Kidney (tissue), 14 donors: ENCODE data around the gene HIF3A. TPM values are rescaled to one million over a fixed set of nuclear protein-coding genes. Genes with fewer than 3 reads are reported as not detected.
A peak's percentile ranks its signal among the peaks of the same experiment; 100 is the strongest.

Experiments used
- DNase-seq, 5 donors: peaks; one replicate each; pipeline ENCODE4 v3.0.0-alpha.2; 2013 to 2020
- FAIRE-seq: peaks from 2 replicates; lab custom pipeline; 2012; peaks lifted over from hg19 to GRCh38; lab: Jason Lieb, UNC
- H3K27ac ChIP-seq, 2 donors: one replicate each; pipeline ENCODE4 v1.7.0; 2013; ENCODE audit warnings: low read depth in 2 of 2, low read length in 2 of 2, inconsistent platforms in 1 of 2
- H3K27me3 ChIP-seq: one replicate; pipeline ENCODE4 v1.7.1; 2013; ENCODE audit warnings: low read length, inconsistent platforms; ENCODE audit not compliant: control insufficient read depth, insufficient read depth
- H3K36me3 ChIP-seq, 3 donors: one replicate each; pipeline versions ENCODE4 v1.7.0 to v1.7.1; 2013; ENCODE audit warnings: low read length in 3 of 3, control low read depth in 1 of 3, inconsistent platforms in 1 of 3; ENCODE audit not compliant: insufficient read depth in 3 of 3, control insufficient read depth in 2 of 3
- H3K4me1 ChIP-seq, 3 donors: one replicate each; pipeline versions ENCODE4 v1.7.0 to v1.7.1; 2013; ENCODE audit warnings: low read length in 3 of 3, inconsistent platforms in 1 of 3, low read depth in 1 of 3; ENCODE audit not compliant: control insufficient read depth in 2 of 3, insufficient read depth in 2 of 3
- H3K4me3 ChIP-seq, 3 donors: one replicate each; pipeline versions ENCODE4 v1.7.0 to v1.8.1; 2013; ENCODE audit warnings: low read length in 3 of 3, control low read depth in 1 of 3, inconsistent platforms in 1 of 3
- H3K9ac ChIP-seq, 3 donors: one replicate each; pipeline versions ENCODE4 v1.7.0 to v1.7.1; 2013; ENCODE audit warnings: low read length in 3 of 3, control low read depth in 1 of 3, inconsistent platforms in 1 of 3
- H3K9me3 ChIP-seq, 3 donors: one replicate each; pipeline versions ENCODE4 v1.7.0 to v1.7.1; 2013; ENCODE audit warnings: low read length in 3 of 3, control low read depth in 1 of 3, inconsistent platforms in 1 of 3; ENCODE audit not compliant: control insufficient read depth in 2 of 3, insufficient read depth in 1 of 3
- intact Hi-C: fragments of 100-400 bp; cut with DNase I; formaldehyde crosslinking; loops from one replicate; pipeline ENCODE4 v1.11.1; 2022
- polyA plus RNA-seq: library from polyadenylated mRNA; stranded (reverse); fragments of 350-450 nt; fragmentation: Illumina TruSeq; extraction: RNeasy Lipid Tissue Mini Kit (QIAGEN cat#74804); gene quantifications from one replicate; pipeline ENCODE4 v1.2.3, GENCODE V29; 2014; ENCODE audit warnings: low read depth, low replicate concordance; ENCODE audit not compliant: insufficient read depth
- total RNA-seq: library from RNA; stranded (reverse); fragmentation: NEBNext Ultra II Directional; extraction: Animal tissue kit (Norgen Biotek cat#: 25700); gene quantifications from one replicate; pipeline ENCODE4 v1.2.1, GENCODE V29; 2021
- TF ChIP-seq, protein P1 (sequence below): IDR thresholded peaks from 3 replicates; pipeline ENCODE4 v1.5.1; 2012; ENCODE audit warnings: mild to moderate bottlenecking, moderate library complexity, borderline replicate concordance; ENCODE audit not compliant: insufficient read depth; ENCODE audit errors: extremely low read depth
- donor health status: control.
- donor health status: control.
- donor health status: control.
- donor health status: control.
- donor health status: control.
- donor health status: DM: yes; HTN: yes; CAD: no.
- donor health status: Normal renal cell carcinoma (clear cell type).

HIF3A gene
- total and polyA plus RNA-seq, 2 donors from 2014 or later, result 3.3 to 40.4 TPM

DNA sequence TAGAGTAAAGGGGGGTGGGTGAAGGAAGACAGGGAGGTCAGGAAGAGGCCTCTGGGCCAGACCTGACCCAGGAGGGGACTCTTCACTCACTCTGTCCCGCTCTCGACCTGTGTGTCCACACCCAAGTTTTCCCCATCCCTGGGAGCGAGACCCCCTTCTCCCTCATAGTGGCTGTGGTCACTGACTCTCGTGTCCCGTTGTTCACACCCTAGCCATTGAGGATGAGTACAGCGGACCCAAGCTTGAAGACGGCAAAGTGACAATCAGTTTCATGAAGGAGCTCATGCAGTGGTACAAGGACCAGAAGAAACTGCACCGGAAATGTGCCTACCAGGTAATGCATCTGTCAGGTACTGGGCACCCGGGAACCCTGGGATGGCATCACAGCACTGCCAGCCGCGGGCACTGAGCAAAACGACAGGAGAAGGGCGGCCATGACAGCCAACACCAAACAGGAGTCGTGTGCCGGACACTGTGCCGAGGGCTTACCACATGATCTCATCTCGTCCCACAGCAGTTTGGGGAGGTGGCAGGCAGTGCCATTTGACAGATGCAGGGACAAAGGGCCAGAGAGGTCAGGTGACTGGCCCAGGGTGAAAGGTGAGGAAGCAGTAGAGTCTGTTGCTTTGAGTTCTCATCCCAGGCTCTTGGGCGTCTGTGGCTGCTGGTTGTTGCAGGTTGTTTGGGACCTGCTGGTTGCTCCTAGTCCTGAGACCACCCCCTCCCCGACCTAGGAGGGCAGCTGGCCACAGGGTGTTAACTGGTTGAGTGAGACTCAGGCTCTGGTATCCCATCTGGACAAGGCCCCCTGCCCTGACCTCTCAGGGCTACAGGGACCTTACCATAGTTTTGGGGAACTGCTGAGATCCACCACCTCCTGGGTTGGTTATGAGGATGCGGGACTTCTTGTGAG is 79.7 kb downstream of the HIF3A start:
- intact Hi-C loops, result no loop called here
- FAIRE-seq, result no peak

DNA sequence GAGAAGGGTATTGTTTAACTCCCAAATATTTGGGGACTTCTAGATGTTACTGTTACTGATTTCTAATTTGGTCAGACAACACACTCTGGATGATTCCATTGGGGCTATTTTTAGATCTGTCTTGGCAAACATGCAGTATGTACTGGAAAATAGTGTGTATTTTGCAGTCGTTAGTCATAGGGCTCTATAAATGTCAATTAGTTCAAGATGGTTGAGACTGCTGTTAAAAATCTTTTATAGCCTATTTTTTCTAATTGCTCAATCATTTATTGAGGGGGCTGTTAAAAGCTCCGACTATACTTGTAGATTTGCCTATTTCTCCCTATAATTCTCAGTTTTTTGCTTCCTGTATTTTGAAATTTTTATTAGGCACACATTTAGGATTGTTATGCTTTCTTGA is 81.4 kb downstream of the HIF3A start:
- DNase-seq, result peak in 1 of 5 donors; percentile 76
- Histone ChIP-seq H3K9me3 (no peaks in the 10 kb centered on the region), H3K36me3 (peaks cover 3 to 26% (median 15%) of the 10 kb centered on the region in 3 donors), H3K4me1 (peaks cover 0 to 13% (median 0%) of the 10 kb centered on the region in 3 donors), H3K27me3 (no peaks in the 10 kb centered on the region), H3K9ac (peak overlapping the region in 1 of 3 donors; percentile 41), H3K27ac (peak overlapping the region in 1 of 2 donors; percentile 67), H3K4me3 (no peak overlapping the region)
- TF ChIP-seq, protein P1, sequence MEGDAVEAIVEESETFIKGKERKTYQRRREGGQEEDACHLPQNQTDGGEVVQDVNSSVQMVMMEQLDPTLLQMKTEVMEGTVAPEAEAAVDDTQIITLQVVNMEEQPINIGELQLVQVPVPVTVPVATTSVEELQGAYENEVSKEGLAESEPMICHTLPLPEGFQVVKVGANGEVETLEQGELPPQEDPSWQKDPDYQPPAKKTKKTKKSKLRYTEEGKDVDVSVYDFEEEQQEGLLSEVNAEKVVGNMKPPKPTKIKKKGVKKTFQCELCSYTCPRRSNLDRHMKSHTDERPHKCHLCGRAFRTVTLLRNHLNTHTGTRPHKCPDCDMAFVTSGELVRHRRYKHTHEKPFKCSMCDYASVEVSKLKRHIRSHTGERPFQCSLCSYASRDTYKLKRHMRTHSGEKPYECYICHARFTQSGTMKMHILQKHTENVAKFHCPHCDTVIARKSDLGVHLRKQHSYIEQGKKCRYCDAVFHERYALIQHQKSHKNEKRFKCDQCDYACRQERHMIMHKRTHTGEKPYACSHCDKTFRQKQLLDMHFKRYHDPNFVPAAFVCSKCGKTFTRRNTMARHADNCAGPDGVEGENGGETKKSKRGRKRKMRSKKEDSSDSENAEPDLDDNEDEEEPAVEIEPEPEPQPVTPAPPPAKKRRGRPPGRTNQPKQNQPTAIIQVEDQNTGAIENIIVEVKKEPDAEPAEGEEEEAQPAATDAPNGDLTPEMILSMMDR, result no peak
- FAIRE-seq, result peak; percentile 84
- intact Hi-C loops, result no loop called here

More for the DNA sequence above, 79.7 kb downstream of the HIF3A start:
- Histone ChIP-seq H3K9ac (no peak overlapping the region), H3K27ac (no peak overlapping the region), H3K36me3 (peaks cover 3 to 19% (median 15%) of the 10 kb centered on the region in 3 donors), H3K4me3 (no peak overlapping the region), H3K4me1 (peaks cover 0 to 20% (median 1%) of the 10 kb centered on the region in 3 donors), H3K27me3 (no peaks in the 10 kb centered on the region), H3K9me3 (no peaks in the 10 kb centered on the region)
- TF ChIP-seq, protein P1, result no peak
- peak in 1 of 5 donors; percentile 57 for DNase-seq

DNA sequence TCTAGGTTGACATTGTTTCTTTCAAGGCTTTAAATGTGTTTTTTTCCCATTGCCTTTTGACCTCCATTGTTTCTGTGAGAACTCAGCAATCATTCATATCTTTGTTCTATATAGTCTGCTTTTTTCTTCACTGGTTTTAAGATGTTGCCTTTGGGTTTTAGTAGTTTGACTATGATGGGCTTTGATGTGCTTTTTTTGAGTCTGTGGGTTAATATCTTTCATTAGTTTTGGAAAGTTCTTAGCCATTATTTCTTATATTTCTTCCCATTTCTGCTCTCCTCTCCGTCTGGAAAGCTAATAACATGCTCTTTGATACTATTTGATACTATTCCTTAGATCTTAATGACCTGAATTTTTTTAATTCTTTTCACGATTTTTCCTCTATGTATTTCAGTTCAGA is 83.8 kb downstream of the HIF3A start:
- H3K36me3 ChIP-seq, result peaks cover 3 to 34% (median 20%) of the 10 kb centered on the region in 3 donors
- H3K4me3 ChIP-seq, result no peak overlapping the region
- H3K27me3 ChIP-seq, result no peaks in the 10 kb centered on the region
- intact Hi-C loops, result no loop called here
- no peak for DNase-seq
- FAIRE-seq, result no peak
- no peak overlapping the region for H3K27ac ChIP-seq
- no peak overlapping the region for H3K9ac ChIP-seq
- no peaks in the 10 kb centered on the region for H3K9me3 ChIP-seq
- TF ChIP-seq, protein P1, result no peak
- no peaks in the 10 kb centered on the region for H3K4me1 ChIP-seq
